Hematopoietic multipotent progenitor cell treated with erythropoietin and hydrocortisone succinate and interleukin-3 and kit ligand, for 6 days (in vitro differentiated cells): Measurements from ENCODE around the gene CNNM2.
"Not testable (repeated sequence)": the region's sequence is repeated elsewhere in the genome, so short reads cannot be mapped to it uniquely, and the experiment has no call there.

Source experiments
- DNase-seq: peaks from one replicate; pipeline ENCODE4 v3.0.0-alpha.2; 2015

CNNM2 gene

DNA sequence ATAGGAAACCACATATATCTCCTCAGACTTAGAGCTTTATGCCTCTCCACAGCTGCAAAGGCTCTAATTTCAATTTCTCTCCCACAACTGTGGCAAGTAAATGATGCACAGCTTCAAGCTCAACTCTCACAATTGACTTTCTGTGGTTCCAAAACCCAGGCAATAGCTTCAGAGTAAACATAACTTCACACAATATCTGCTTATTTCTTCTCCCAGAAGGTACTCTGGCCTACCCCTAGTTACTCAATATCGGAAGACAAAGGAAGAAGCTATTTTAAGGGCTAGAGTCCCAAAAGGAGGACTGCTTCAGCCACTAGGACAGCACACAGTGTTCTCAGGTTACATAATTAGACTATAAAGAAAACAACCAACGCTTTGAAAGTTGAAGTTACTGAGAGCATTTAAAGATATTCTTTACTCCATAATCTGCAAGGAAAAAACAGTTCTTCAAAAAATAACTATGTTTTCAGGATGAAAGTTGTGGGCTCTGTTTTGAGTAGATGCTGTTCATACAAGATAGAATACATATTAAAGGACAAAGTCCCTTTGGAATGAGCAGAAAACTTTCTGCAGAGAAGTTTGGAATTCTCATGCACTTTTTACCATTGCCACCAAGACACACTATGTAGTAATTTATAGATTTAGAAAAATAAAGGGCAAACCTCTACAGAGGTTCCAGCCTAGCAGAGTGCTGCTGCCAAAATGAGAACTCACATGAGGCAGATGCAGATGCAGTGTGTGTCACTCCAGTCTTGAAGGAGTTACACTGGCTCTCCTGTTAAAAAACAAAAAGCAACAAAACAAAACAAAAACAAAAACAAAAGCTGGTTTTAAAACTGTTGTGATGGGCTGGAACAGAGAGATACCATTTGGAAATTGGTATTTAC is 193.2 kb downstream of the CNNM2 start:
- no peak for DNase-seq

DNA sequence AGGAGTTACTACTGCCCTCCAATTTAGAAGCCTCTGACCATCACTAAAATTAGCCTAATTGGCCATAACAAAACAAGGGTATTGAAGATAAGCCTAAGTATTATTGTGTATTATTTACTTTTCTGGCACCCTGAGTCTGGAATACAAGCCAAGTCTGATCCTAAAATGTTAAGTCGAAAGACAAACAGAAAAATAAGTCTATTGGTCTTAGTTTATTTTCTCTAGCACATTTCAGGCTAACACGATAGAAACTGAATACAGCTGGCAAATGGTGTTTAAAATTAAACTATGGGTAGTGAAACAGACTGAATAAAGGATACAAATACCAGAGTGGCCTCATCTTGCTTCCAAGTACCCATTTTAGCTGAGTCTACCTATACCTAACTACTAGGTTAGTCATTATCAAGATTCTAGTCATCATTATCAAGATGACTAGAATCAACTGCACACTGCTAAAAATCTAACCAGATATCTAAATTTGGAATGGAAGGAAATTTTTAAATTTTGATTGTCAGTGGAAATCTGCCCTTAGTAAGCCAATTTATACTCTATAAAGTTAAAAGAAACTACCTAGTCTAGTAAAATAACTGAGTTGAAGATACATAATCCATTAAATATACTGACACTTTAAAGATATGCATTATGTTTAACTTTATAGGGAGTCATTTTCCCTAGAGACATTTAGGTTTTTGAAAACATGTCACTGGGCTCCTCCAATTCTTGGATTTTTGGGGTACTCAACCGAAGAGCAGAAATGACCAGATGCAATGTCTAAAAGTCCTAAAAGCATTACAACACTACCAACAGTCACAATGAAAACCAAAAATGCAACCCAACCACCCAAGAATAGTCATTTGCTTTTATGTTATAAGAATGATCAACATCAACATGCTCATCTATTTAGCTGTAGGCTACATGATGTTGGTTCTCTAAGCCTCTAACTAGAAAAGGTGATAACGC is 194.1 kb downstream of the CNNM2 start:
- DNase-seq: no peak

DNA sequence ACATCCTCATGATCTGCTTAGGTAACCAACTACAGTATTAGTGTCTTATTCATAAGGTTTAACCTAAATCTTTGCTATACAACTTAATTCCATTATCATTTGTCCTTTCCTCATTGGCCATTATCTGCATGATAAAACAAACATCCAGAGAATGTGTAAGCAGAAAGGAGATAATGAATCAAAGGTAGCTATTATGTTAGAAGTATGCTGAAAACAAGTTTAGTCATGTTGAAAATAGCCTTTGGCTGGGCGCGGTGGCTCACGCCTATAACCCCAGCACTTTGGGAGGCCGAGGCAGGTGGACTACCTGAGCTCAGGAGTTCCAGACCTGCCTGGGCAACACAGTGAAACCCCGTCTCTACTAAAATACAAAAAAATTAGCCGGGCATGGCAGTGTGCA is 196.8 kb downstream of the CNNM2 start:
- no peak for DNase-seq

DNA sequence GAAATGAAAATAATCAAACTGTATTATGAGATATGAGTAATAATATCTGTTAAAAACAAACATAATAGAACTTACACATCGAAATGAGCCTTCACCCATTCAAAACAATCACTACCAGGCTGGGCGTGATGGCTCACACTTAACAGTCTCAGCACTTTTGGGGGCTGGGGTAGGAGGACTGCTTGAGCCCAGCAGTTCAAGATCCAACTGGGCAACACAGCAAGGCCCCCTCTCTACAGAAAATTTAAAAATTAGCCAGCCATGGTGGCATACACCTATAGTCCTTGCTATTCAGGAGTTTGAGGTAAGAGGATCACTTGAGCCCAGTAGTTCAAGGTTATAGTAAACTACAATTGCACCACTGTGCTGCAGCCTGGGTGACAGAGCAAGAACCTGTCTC is 199.2 kb downstream of the CNNM2 start:
- DNase-seq: no peak

DNA sequence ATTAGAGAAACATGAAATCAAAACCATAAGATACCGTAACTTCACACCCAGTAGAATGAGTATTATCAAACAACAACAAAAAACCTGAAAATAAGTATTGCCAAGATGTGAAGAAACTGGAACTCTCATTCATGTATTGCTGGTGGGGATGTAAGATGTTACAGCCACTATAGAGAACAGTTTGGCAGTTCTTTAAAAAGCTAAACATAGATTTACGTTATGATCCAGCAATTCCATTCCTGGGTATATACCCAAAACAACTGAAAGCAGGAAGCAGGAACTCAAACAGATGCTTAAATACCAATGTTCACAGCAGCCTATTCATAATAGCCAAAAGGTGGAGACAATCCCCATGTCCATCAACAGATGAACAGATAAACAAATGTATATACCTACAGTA is 202.5 kb downstream of the CNNM2 start:
- DNase-seq: no peak

DNA sequence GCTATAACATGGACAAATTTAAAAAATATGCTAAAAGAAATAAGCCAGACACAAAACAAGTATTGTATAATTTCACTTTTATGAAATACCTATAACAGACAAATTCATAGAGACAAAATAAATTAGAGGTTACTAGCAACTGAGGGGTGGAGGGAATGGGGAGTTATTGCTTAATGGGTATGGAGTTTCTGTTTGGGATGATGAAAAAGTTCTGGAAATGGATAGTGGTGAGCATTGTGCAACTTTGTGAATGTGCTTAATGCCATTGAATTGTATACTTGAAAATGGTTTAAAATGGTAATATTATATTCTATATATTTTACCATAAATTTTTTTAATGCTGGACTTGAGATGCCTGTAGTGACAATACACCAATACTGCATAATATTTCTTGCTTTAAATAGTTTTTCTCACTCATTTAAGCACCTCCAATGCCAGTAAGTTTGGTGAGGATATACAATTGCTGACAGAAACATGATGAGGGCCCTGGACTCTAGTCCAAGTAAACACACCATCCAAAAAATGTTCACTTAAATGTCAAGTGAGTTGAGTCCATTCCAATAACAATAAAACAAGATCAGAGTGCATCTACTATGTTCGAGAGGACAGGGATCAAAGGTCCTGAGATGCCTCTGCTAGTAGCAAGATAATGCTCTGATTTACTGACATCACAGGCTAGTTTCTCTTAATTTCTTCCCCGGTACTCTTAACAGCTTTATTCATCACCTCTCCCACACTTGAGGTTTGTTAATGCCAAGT is 203.1 kb downstream of the CNNM2 start:
- no peak for DNase-seq

DNA sequence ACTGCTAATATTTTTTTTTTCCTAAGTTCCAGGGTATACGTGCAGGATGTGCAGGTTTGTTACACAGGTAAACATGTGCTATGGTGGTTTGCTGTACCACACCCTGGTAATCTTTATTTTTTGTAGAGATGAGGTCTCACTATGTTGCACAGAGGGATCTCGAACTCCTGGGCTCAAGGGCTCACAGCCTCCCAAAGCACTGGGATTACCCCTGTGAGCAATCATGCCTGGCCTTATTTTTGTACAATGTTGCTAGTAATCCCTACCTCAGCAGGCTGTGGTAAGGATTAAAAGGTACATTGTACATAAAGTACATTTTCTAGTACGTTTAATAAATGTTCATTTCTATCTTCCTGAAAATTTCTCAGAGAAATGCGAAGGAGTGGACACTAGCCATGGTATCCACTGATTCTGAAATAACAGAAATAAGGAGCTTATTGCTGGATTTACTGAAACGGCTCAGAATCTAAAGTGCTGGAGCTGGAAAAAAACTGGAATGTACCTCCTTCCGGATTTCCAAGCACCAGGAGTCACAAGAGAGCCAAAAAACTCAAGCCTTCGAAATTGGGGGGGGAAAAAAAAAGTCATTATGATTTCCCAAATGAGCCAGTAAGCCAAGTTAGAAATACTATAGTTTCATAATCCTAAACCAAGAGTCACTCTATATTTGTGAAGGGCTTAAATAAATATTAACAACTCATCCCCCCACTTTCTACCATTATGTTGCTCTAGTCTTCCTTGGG is 205.4 kb downstream of the CNNM2 start:
- no peak for DNase-seq

DNA sequence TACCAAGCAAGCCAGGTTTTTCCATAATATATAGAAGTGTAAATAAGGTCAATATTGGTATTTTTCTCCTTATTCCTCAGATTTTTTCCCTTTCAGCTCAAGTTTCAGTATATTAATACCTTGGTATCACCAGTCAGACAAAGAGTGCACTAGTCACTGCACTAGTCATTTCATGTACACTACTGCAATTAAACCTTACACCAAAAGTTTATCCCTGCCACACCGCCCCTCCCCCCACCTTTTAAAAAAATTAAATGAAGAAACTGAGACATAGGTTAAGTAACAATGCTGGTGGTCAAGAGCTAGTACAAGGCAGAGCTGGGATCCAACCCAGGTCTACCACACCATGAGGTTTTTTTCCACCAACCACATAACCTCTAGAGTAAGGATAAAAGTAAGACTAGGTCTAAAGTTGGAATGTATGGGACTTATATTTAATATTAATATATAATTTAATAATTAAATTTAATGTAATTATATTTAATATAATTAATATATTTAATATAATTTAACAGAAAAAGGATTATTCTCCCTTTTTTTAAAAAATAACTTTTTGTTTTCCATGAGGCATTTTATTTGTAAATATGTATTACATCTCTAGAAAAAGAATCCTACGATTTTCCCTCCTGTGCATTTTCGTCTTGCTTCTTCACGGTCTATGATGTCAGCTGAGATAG is 206.5 kb downstream of the CNNM2 start:
- DNase-seq: no peak

DNA sequence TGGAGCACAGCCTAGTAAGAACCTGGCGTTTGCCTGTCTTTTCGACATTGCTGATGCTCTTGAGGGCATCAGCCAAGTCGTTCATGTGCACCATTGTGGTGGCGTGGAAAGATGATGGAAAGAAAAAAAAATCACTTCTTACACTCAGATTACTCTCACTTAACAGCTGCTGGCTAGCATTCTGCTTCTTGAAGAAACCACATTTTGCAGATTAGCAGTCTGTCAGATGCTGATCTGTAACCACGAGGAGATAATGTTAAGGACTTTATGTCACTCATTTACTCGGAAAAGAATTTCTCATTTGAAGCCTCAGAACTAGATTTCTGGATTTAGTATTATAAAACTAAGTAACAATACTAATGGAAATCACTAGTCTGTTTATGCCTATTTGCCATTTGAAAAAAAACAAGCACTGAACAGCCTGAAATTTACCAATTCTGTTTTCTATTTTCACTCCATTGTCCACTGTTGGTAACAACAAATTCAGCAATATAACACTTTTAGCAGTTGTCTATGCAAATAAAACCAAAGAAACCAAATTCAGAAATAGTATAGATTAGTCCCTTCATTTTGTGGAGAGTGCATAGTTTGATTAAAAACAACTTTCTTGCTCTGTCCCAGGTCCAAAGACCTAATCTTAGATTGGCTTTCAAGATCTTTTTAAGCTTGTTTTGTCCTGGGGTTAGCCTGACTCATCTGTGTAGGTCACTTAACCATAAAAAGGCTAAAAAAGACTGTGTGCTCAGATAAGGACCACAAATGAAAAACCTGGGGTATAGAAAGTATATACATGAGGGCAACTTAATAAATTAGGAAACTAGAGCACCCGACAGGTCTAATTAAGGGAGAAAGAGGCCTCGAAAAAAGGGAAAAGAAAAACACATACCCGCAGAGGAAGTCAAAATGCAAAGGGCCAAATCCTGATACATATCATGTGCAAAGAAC is 207.5 kb downstream of the CNNM2 start:
- peak; percentile 76 for DNase-seq

DNA sequence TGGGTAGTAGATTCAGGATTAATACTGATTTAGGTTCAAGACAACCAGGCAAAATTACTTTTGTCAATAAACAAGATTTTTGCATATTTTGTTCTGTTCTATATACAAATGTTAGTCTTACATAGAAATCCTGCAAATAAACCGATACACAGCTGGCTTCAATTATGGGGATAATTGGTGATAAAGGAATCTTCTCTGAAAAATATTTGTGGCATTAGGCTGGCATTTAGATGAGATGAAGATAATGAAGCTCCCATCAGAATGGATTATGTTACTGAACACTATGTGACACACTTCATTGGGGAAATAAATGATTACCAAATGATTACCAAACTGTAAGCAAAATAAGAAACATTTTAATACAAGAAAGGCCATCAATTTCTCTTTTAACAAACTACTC is 209.1 kb downstream of the CNNM2 start:
- DNase-seq: no peak

DNA sequence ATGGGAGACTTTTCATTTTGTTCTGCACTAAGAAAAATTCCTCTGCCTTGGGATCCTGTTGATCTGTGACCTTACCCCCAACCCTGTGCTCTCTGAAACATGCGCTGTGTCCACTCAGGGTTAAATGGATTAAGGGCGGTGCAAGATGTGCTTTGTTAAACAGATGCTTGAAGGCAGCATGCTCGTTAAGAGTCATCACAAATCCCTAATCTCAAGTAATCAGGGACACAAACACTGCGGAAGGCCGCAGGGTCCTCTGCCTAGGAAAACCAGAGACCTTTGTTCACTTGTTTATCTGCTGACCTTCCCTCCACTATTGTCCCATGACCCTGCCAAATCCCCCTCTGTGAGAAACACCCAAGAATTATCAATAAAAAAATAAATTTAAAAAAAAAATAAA is 212.1 kb downstream of the CNNM2 start:
- not testable (repeated sequence) for DNase-seq

DNA sequence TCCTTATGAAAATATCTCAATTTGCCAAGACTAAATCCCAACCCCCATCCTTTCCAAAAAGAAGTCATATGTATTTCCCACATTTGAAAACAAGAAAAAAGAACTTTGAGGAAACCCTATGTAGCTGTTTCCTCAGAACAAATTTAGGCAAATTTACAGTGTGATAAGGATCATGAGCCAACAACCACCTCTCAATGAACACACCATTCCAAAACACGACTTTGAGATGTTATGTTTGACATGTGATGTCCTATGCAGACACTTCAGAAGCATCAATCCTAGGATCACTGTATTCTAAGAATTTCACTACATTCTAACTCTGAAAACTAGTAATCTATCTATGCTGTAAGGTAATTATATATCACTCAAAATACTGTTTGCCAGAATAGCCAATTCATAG is 212.8 kb downstream of the CNNM2 start:
- DNase-seq: no peak

DNA sequence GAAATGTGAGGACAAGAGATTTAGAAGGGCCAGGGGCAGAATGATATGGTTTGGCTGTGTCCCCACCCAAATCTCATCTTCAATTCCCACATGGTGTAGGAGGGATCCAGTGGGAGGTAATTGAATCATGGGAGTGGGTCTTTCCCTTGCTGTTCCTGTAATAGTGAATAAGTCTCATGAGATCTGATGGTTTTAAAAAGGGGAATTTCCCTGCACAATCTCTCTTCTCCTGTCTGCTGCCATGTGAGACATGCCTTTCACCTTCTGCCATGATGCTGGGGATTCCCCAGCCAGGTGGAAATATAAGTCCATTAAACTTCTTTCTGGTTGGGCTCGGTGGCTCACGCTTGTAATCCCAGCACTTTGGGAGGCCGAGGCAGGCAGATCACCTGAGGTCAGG is 217.1 kb downstream of the CNNM2 start:
- not testable (repeated sequence) for DNase-seq

DNA sequence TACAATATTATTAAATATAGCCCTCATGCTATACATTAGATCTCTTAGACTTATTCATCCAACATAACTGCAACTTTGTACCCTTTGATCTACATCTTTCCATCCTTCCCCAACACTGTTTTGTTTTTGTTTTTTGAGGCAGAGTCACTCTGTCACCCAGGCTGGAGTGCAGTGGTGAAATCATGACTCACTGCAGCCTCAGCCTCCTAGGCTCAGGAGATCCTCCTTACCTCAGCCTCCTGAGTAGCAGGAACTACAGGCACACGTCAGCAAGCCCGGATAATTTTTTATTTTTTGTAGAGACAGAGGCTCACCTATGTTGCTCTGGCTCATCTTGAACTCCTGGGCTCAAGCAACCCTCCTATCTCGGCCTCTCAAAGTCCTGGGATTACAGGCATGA is 221.7 kb downstream of the CNNM2 start:
- no peak for DNase-seq
